H1 (cell line): Measurements from ENCODE around the gene DOP1B. TPM values are rescaled to one million over a fixed set of nuclear protein-coding genes. Genes with fewer than 3 reads are reported as not detected.

Source experiments
- CTCF ChIA-PET: fragments of 300-600 bp; sonication (Branson Sonifier 250); formaldehyde crosslinking; loops from one replicate; lab custom pipeline; 2021; ENCODE audit not compliant: partially characterized antibody; lab: Charles Lee
- POLR2A ChIA-PET: fragments of 300-600 bp; sonication (Branson Sonifier 250); formaldehyde crosslinking; loops from one replicate; lab custom pipeline; 2021; ENCODE audit warnings: inconsistent platforms; ENCODE audit not compliant: partially characterized antibody; lab: Charles Lee
- DNase-seq, 2 experiments: peaks; one replicate each; pipeline versions ENCODE4 v3.0.0 to v3.0.0-alpha.2; 2010 to 2022; ENCODE audit warnings: low spot score in 2 of 2, low read depth in 1 of 2, mixed read lengths in 1 of 2
- FAIRE-seq: peaks from 2 replicates; lab custom pipeline; 2011; peaks lifted over from hg19 to GRCh38; lab: Jason Lieb, UNC
- H2AFZ ChIP-seq: 2 replicates; pipeline ENCODE4 v1.8.1; 2012; ENCODE audit warnings: low read length, inconsistent platforms
- H2AK5ac ChIP-seq: 2 replicates; pipeline ENCODE4 v1.6.1; 2013; ENCODE audit warnings: low read depth, low read length
- H2BK120ac ChIP-seq: replicated peaks from 2 replicates; pipeline ENCODE3; 2013; ENCODE audit warnings: low read depth, low read length, inconsistent platforms
- H2BK12ac ChIP-seq: 2 replicates; pipeline ENCODE4 v1.6.1; 2013; ENCODE audit warnings: low read depth, low read length
- H2BK15ac ChIP-seq: 2 replicates; pipeline ENCODE4 v1.6.1; 2013; ENCODE audit warnings: low read length
- H2BK20ac ChIP-seq: 2 replicates; pipeline ENCODE4 v1.6.1; 2013; ENCODE audit warnings: low read length
- H2BK5ac ChIP-seq: 2 replicates; pipeline ENCODE4 v1.6.1; 2013; ENCODE audit warnings: low read depth, low read length
- H3K14ac ChIP-seq: 2 replicates; pipeline ENCODE4 v1.6.1; 2013; ENCODE audit warnings: inconsistent platforms; ENCODE audit not compliant: insufficient read length
- H3K18ac ChIP-seq: 2 replicates; pipeline ENCODE4 v1.6.1; 2013; ENCODE audit warnings: low read length; ENCODE audit errors: extremely low read depth
- H3K23ac ChIP-seq: 2 replicates; pipeline ENCODE4 v1.6.1; 2013; ENCODE audit warnings: inconsistent platforms; ENCODE audit not compliant: insufficient read length
- H3K23me2 ChIP-seq: 2 replicates; pipeline ENCODE4 v1.6.1; 2013; ENCODE audit warnings: low read depth, low read length
- H3K27ac ChIP-seq: 2 replicates; pipeline ENCODE4 v1.6.1; 2011; ENCODE audit warnings: low read depth, low read length, inconsistent platforms
- H3K27me3 ChIP-seq, 4 experiments: replicated peaks in 1 of 4; 1 replicate in 1 of 4; 2 replicates in 3 of 4; pipeline versions ENCODE4 v1.6.1 to v1.8.1; 2011 to 2013; ENCODE audit warnings: low read length in 3 of 4, mild to moderate bottlenecking in 3 of 4, inconsistent platforms in 2 of 4, mixed read lengths in 2 of 4, moderate library complexity in 1 of 4; ENCODE audit not compliant: control insufficient read depth in 3 of 4, insufficient read depth in 3 of 4; ENCODE audit errors: extremely low read depth in 1 of 4
- H3K36me3 ChIP-seq, 4 experiments: 2 replicates each; pipeline versions ENCODE4 v1.6.1 to v1.8.1; 2011 to 2013; ENCODE audit warnings: mild to moderate bottlenecking in 4 of 4, low read length in 3 of 4, moderate library complexity in 2 of 4, control low read depth in 1 of 4, inconsistent platforms in 1 of 4; ENCODE audit not compliant: insufficient read depth in 4 of 4, control insufficient read depth in 2 of 4
- H3K4ac ChIP-seq: replicated peaks from 2 replicates; pipeline ENCODE3; 2013; ENCODE audit warnings: low read length, low read depth, mixed read lengths, inconsistent platforms; ENCODE audit not compliant: insufficient read length
- H3K4me1 ChIP-seq, 4 experiments: replicated peaks in 1 of 4; 1 replicate in 1 of 4; 2 replicates in 3 of 4; pipeline versions ENCODE4 v1.6.1 to v1.8.1; 2011 to 2013; ENCODE audit warnings: low read length in 3 of 4, inconsistent platforms in 2 of 4, mixed read lengths in 1 of 4; ENCODE audit not compliant: insufficient read depth in 4 of 4, control insufficient read depth in 3 of 4
- H3K4me2 ChIP-seq, 2 experiments: 2 replicates each; pipeline versions ENCODE4 v1.6.1 to v1.8.1; 2011 to 2013; ENCODE audit warnings: low read depth in 2 of 2, low read length in 2 of 2, control low read depth in 1 of 2, inconsistent platforms in 1 of 2, mild to moderate bottlenecking in 1 of 2; ENCODE audit not compliant: insufficient read depth in 1 of 2
- H3K4me3 ChIP-seq, 4 experiments: fragments of 200-600, 300-600 bp in 1 of 4; sonication (generic), shearing (Covaris generic), sonication (Bioruptor Twin) in 1 of 4; 2 replicates each; pipeline versions ENCODE4 v1.5.1 to v1.8.1; 2011 to 2016; ENCODE audit warnings: low read length in 4 of 4, low read depth in 3 of 4, control low read depth in 2 of 4, inconsistent platforms in 2 of 4, mild to moderate bottlenecking in 2 of 4, mixed read lengths in 1 of 4, moderate library complexity in 1 of 4; ENCODE audit not compliant: insufficient read depth in 2 of 4; ENCODE audit errors: extremely low read depth in 1 of 4
- H3K56ac ChIP-seq: replicated peaks from 2 replicates; pipeline ENCODE3; 2013; ENCODE audit warnings: low read depth, mild to moderate bottlenecking, mixed read lengths, low read length, inconsistent platforms; ENCODE audit not compliant: insufficient read length
- H3K79me1 ChIP-seq: 2 replicates; pipeline ENCODE4 v1.6.1; 2013; ENCODE audit warnings: low read depth, low read length, control low read depth
- H3K79me2 ChIP-seq, 2 experiments: 2 replicates each; pipeline versions ENCODE4 v1.6.1 to v1.8.1; 2012 to 2013; ENCODE audit warnings: low read length in 2 of 2, mild to moderate bottlenecking in 2 of 2, inconsistent platforms in 1 of 2; ENCODE audit not compliant: insufficient read depth in 2 of 2, control insufficient read depth in 1 of 2
- H3K9ac ChIP-seq, 4 experiments: replicated peaks in 1 of 4; 1 replicate in 1 of 4; 2 replicates in 3 of 4; pipeline versions ENCODE4 v1.6.1 to v1.8.1; 2011 to 2013; ENCODE audit warnings: low read depth in 3 of 4, low read length in 3 of 4, control low read depth in 2 of 4, mild to moderate bottlenecking in 2 of 4, moderate library complexity in 2 of 4, inconsistent platforms in 1 of 4; ENCODE audit errors: extremely low read depth in 1 of 4
- H3K9me3 ChIP-seq, 2 experiments: 2 replicates each; pipeline versions ENCODE4 v1.6.1 to v1.8.1; 2012 to 2013; ENCODE audit warnings: mild to moderate bottlenecking in 2 of 2, moderate library complexity in 2 of 2, control low read depth in 1 of 2, inconsistent platforms in 1 of 2, low read depth in 1 of 2, low read length in 1 of 2, mixed read lengths in 1 of 2; ENCODE audit not compliant: insufficient read depth in 2 of 2
- H4K20me1 ChIP-seq, 2 experiments: replicated peaks in 1 of 2; 2 replicates each; pipeline versions ENCODE3 to v1.8.1; 2011 to 2013; ENCODE audit warnings: inconsistent platforms in 2 of 2, low read length in 2 of 2, mild to moderate bottlenecking in 1 of 2; ENCODE audit not compliant: insufficient read depth in 2 of 2, control insufficient read depth in 1 of 2
- H4K5ac ChIP-seq: 2 replicates; pipeline ENCODE4 v1.6.1; 2013; ENCODE audit warnings: low read length, low read depth, mixed read lengths, inconsistent platforms; ENCODE audit not compliant: insufficient read length
- H4K8ac ChIP-seq: 2 replicates; pipeline ENCODE4 v1.8.0; 2013; ENCODE audit warnings: mild to moderate bottlenecking, moderate library complexity, low read length, inconsistent platforms; ENCODE audit not compliant: insufficient read depth; ENCODE audit errors: extremely low read depth
- H4K91ac ChIP-seq: replicated peaks from 2 replicates; pipeline ENCODE3; 2013; ENCODE audit warnings: low read length, mixed read lengths, inconsistent platforms; ENCODE audit not compliant: insufficient read length
- BACH1 ChIP-seq: IDR thresholded peaks from 2 replicates; pipeline ENCODE4 v1.6.1; 2012; ENCODE audit warnings: low read length, improper control_type of control experiment
- EGR1 ChIP-seq: IDR thresholded peaks from 2 replicates; pipeline ENCODE4 v1.6.1; 2011; ENCODE audit warnings: low read depth, low read length, borderline replicate concordance
- GABPA ChIP-seq: IDR thresholded peaks from 2 replicates; pipeline ENCODE4 v1.6.1; 2011; ENCODE audit warnings: mild to moderate bottlenecking, low read length, moderate library complexity, borderline replicate concordance; ENCODE audit not compliant: insufficient read depth
- MAFK ChIP-seq: IDR thresholded peaks from 2 replicates; pipeline ENCODE4 v1.6.1; 2012; ENCODE audit warnings: low read depth, mild to moderate bottlenecking, improper control_type of control experiment, low read length
- NRF1 ChIP-seq: IDR thresholded peaks from 2 replicates; pipeline ENCODE4 v1.6.1; 2011; ENCODE audit warnings: mild to moderate bottlenecking, low read depth, low read length, improper control_type of control experiment
- POLR2A ChIP-seq, 2 experiments: IDR thresholded peaks; 1 replicate in 1 of 2; 2 replicates in 1 of 2; pipeline ENCODE4 v1.6.1; 2011; ENCODE audit warnings: low read depth in 2 of 2, low read length in 2 of 2, mild to moderate bottlenecking in 2 of 2; ENCODE audit errors: control extremely low read depth in 1 of 2
- POLR2AphosphoS5 ChIP-seq: IDR thresholded peaks from 2 replicates; pipeline ENCODE4 v1.6.1; 2011; ENCODE audit warnings: low read depth, low read length
- POU5F1 ChIP-seq: IDR thresholded peaks from 2 replicates; pipeline ENCODE4 v1.6.1; 2011; ENCODE audit warnings: low read depth, mild to moderate bottlenecking, low read length, moderate library complexity
- RBBP5 ChIP-seq: IDR thresholded peaks from 2 replicates; pipeline ENCODE4 v1.7.1; 2012; ENCODE audit warnings: low read depth, mild to moderate bottlenecking, inconsistent platforms, low read length, moderate library complexity, borderline replicate concordance
- SP4 ChIP-seq: IDR thresholded peaks from 2 replicates; pipeline ENCODE4 v1.6.1; 2012; ENCODE audit warnings: low read length, inconsistent platforms
- TBP ChIP-seq: IDR thresholded peaks from 2 replicates; pipeline ENCODE4 v1.6.1; 2011; ENCODE audit warnings: low read depth, low read length, improper control_type of control experiment
- TCF12 ChIP-seq: IDR thresholded peaks from 2 replicates; pipeline ENCODE4 v1.6.1; 2011; ENCODE audit warnings: low read depth, mild to moderate bottlenecking, low read length
- WGBS, 2 experiments: shearing (Covaris generic) in 1 of 2; methylation state at CpG; one replicate each; pipeline versions ENCODE4 v1.1.6 to v1.1.7; 2013 to 2015; ENCODE audit warnings: low lambda C conversion rate in 2 of 2, mixed read lengths in 2 of 2, inconsistent platforms in 1 of 2, low coverage in 1 of 2, missing lambda C conversion rate in 1 of 2; ENCODE audit not compliant: insufficient replicate concordance in 2 of 2, insufficient coverage in 1 of 2, insufficient read length in 1 of 2; ENCODE audit errors: extremely low coverage in 1 of 2, missing lambda C conversion rate in 1 of 2; 5-methylcytosine and 5-hydroxymethylcytosine counted together
- polyA plus RNA-seq, 7 experiments: library from polyadenylated mRNA; depleted of rRNA in 3 of 7; stranded (reverse) in 5 of 7; unstranded in 2 of 7; fragments of >200 nt in 5 of 7; fragments of 200-250 nt in 2 of 7; gene quantifications; 1 replicate in 5 of 7; 2 replicates in 1 of 7; 4 replicates in 1 of 7; pipeline versions ENCODE4 v1.2.1 to v1.2.3, GENCODE V29; 2011 to 2013; ENCODE audit warnings: missing spikeins in 2 of 7, mixed read lengths in 2 of 7
- total RNA-seq: library from RNA; stranded (reverse); fragmentation: NEBNext Ultra II Directional; extraction: Animal tissue kit (Norgen Biotek cat#: 25700); gene quantifications from 2 replicates; pipeline ENCODE4 v1.2.1, GENCODE V29; 2021
- TF ChIP-seq, protein P1 (sequence below): IDR thresholded peaks from 2 replicates; pipeline ENCODE4 v1.6.1; 2012; ENCODE audit warnings: inconsistent platforms
- TF ChIP-seq, protein P2 (sequence below): IDR thresholded peaks from 2 replicates; pipeline ENCODE4 v1.6.1; 2012; ENCODE audit warnings: low read length, inconsistent platforms

Gene DOP1B
- total and polyA plus RNA-seq, 2 of the 8 experiments (the other 6 are each of a cell fraction or from before 2014, with no cell fraction given): 2.8 to 9.9 TPM

DNA sequence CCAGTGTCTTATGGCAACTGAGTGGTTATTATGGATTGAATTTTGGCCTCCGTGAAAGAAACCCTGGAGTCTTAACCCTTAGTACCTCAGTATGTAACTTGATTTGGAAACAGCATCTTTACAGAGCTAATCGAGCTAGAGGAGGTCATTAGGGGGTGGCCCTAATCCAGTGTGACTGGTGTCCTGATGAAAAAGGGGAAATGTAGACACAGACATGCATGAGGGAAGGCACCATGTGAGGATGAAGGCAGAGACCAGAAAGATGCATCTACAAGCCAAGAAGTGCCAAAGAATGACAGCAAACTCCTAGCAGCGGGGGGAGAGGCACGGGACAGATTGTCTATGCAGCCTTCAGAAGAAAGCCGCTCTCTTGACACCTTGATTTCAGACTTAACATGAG lies 14.7 kb downstream of the DOP1B start:
- Histone ChIP-seq H3K18ac (no peak overlapping the region), H3K23ac (no peak overlapping the region), H2AK5ac (no peak overlapping the region), H2BK15ac (no peak overlapping the region), H3K79me1 (no peaks in the 10 kb centered on the region; the same call in 1 of the 2 replicates), H3K23me2 (no peaks in the 10 kb centered on the region), H3K4me1 (no peaks in the 10 kb centered on the region), H4K8ac (no peak overlapping the region), H2AFZ (no peak overlapping the region), H4K91ac (no peak overlapping the region), H3K56ac (no peak overlapping the region), H2BK120ac (no peak overlapping the region), H3K4me2 (no peak overlapping the region), H4K20me1 (no peaks in the 10 kb centered on the region), H3K14ac (no peak overlapping the region), H3K9me3 (no peaks in the 10 kb centered on the region; a peak in 1 of 4 replicates), H3K9ac (no peak overlapping the region), H4K5ac (no peak overlapping the region), H2BK5ac (no peak overlapping the region), H2BK20ac (no peak overlapping the region), H3K27ac (no peak overlapping the region), H3K4me3 (no peak overlapping the region), H2BK12ac (no peak overlapping the region), H3K27me3 (no peaks in the 10 kb centered on the region), H3K4ac (no peak overlapping the region), H3K79me2 (no peaks in the 10 kb centered on the region), H3K36me3 (0 out of 8 replicates have a peak, but pooled peaks cover 0 to 2% (median 0%) of the 10 kb centered on the region in 4 experiments)
- 88% methylated on average over 5 of the region's 5 CpGs; no CpG with 5 or more reads in 1 of the 2 experiments for WGBS, 2 experiments
- no peak for DNase-seq
- CTCF ChIA-PET: interaction anchor here (1.1 to 3.4 kb wide), 5 partner anchors 11 to 75 kb away, joined by 4 to 11 read pairs (median 7); no protein-coding TSS in a partner anchor
- FAIRE-seq: no peak
- POLR2A ChIA-PET: no interaction called here
- TF ChIP-seq SP4: no peak
- no peak for TF ChIP-seq POU5F1
- TF ChIP-seq TBP: no peak
- no peak for TF ChIP-seq POLR2AphosphoS5
- TF ChIP-seq, protein P1, sequence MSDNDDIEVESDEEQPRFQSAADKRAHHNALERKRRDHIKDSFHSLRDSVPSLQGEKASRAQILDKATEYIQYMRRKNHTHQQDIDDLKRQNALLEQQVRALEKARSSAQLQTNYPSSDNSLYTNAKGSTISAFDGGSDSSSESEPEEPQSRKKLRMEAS: no peak
- no peak for TF ChIP-seq TCF12
- no peak for TF ChIP-seq RBBP5
- no peak for TF ChIP-seq EGR1
- TF ChIP-seq BACH1: no peak
- no peak for TF ChIP-seq GABPA
- no peak for TF ChIP-seq NRF1
- TF ChIP-seq, protein P2, sequence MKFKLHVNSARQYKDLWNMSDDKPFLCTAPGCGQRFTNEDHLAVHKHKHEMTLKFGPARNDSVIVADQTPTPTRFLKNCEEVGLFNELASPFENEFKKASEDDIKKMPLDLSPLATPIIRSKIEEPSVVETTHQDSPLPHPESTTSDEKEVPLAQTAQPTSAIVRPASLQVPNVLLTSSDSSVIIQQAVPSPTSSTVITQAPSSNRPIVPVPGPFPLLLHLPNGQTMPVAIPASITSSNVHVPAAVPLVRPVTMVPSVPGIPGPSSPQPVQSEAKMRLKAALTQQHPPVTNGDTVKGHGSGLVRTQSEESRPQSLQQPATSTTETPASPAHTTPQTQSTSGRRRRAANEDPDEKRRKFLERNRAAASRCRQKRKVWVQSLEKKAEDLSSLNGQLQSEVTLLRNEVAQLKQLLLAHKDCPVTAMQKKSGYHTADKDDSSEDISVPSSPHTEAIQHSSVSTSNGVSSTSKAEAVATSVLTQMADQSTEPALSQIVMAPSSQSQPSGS: no peak
- TF ChIP-seq MAFK: no peak
- no peak for TF ChIP-seq POLR2A (IDR thresholded peaks at IDR 0.05; ENCODE audit: control extremely low read depth in 1 of 2, low read depth in 2 of 2, low read length in 2 of 2)
